ENCODE measurements around the gene TEAD4. TPM values are rescaled to one million over a fixed set of nuclear protein-coding genes. Genes with fewer than 3 reads are reported as not detected.

The TEAD4 gene
- total RNA-seq, 1 experiment from 2014 or later: 11.9 TPM

DNA sequence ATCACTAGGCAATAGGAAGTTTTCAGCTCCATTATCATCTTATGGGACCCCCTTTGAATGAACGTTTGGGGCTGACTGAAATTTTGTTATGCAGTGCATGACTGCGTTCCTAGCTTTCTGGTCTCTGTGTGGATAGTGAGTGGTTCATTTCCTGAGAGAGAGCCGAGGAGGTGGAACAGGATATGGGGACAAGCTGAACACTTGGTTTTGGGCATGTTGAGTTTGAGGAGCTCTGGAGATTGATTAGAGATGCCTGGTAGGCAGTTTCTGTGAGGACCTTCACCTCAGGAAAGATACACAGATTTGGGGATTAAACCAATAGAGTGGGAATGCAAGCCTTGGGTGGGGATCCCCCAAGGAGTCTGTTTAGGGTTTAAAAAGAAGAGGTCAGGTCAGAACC is 27.7 kb downstream of the TEAD4 start:
- in situ Hi-C loops (cut with HindIII; ENCODE audit: low pct_unique_long_range_greater_than_20kb, low sequenced_read_pairs): no loop called here
- no peak for DNase-seq (ENCODE audit: low read depth, low spot score)

DNA sequence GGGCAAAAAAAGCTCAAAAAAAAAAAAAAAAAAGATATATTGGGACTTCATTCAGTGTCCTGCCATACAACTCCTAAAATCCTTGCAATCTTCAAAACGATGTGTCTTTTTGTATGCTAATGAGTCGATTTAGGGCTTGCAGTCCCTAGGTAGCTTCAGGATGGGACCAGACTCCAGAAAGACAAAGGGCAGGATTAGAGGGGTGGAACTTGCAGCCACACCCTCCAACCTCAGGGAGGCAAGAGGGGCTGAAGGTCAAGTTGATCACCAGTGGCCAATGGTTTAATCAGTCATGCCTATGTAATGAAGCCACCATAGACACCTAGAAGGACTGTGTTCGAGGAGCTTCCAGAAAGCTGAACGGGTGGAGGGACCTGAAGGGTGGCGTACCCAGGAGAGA is 29.3 kb downstream of the TEAD4 start:
- DNase-seq (ENCODE audit: low read depth, low spot score): no peak
- in situ Hi-C loops (cut with HindIII; ENCODE audit: low pct_unique_long_range_greater_than_20kb, low sequenced_read_pairs): no loop called here

DNA sequence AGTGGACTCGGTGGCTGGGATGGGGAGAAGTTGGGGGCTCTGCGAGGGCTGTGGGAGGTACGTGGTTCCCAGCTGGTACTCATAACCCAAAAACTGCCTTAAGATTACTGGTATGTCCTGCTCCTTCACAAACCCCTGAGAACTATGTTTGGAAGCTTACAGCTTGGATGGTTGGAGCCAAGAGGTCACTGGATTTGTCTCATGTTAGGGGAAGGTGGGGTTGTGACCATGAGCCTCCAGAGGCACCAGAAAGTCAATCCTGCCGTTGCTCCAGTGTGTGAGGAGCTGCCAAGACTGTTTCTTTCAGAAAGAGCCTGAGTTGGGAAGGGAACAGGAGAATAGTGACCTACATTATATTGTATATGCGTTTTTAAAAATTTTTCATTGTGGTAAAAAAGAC is 33.5 kb downstream of the TEAD4 start:
- in situ Hi-C loops (cut with HindIII; ENCODE audit: low pct_unique_long_range_greater_than_20kb, low sequenced_read_pairs): no loop called here
- DNase-seq (ENCODE audit: low read depth, low spot score): no peak

DNA sequence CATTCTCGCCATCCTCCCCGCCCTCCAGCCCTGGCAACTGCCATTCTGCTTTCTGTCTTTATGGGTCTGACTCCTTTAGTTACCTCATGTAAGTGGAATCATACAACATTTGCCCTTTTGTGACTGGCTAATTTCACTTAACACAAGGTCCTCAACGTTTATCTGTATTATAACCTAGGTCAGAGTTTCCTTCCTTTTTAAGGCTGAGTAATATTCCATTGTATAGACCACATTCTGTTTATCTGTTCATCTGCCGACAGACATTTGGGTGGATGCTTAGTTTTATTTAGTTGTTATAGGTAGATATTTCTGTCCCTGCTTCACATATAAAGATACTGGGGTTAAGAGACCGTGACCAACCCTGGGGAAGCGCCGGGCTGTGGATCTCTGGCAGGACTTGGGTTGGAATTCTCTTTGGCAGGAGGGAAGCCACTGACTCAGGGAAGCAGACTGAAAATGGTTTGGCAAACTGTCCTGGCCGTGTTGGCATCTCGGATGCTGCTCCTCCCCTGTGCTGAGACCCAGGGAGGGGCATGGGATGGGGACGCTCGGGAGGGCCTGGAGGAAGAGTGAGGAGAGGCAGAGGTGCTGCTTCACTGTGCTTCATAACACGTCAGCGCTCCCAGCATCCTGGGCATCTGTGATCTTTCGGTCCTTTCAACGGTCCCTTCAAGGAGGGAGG is 38.9 kb downstream of the TEAD4 start:
- DNase-seq (ENCODE audit: low read depth, low spot score): no peak
- in situ Hi-C loops (cut with HindIII; ENCODE audit: low pct_unique_long_range_greater_than_20kb, low sequenced_read_pairs): no loop called here

DNA sequence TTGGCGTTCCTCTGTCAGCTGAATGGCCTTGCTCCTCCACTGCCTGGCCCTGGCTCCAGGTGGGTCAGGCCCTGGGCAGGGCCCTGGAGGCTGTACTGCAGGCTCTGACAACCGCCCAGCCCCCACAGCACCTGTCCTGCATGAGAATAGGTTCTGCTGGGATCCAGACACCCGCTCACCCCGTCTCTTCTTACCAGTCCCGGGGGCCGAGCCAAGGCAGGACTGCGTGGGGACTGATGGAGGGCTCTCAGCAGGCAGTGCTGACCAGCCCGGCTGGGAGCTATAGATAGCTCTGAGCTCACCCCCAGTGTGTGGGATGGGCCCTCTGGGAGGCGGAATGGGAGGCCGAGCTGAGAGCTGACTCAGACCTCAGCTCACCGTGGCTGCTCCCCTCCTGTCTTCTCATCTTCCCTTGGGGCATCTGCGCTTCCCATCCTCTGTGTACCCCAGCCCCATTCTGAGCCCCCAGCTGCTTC is 39.6 kb downstream of the TEAD4 start:
- DNase-seq (ENCODE audit: low read depth, low spot score): no peak
- in situ Hi-C loops (cut with HindIII; ENCODE audit: low pct_unique_long_range_greater_than_20kb, low sequenced_read_pairs): no loop called here

DNA sequence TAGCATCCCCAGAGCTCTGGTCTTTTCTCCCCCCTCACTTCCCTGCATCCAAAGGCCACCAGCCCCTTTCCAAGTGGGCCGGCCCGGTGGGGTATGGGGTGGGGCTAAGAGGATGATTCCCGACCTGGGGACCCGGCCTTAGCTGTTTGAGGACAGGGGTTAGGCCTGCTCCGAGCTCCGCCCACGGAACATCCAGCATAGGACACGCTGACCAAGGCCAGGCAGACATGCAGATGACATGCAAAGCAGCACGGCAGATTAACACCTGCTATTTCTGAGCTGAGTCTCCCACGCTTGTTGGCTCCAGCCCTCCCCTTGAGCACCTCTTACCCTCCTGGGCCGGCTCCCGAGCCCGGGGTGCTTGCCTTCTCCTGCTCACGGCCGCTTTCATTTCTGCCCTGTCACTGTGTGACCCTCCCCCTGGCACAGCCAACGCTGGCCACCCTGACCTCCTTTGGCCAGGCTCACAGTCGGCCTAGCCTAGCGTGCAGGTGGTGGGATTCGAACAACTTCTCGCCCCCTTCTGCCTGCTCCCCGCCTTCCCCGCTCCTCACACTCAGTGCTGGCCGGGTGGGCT is 40.2 kb downstream of the TEAD4 start:
- no peak for DNase-seq (ENCODE audit: low read depth, low spot score)
- in situ Hi-C loops (cut with HindIII; ENCODE audit: low pct_unique_long_range_greater_than_20kb, low sequenced_read_pairs): no loop called here

DNA sequence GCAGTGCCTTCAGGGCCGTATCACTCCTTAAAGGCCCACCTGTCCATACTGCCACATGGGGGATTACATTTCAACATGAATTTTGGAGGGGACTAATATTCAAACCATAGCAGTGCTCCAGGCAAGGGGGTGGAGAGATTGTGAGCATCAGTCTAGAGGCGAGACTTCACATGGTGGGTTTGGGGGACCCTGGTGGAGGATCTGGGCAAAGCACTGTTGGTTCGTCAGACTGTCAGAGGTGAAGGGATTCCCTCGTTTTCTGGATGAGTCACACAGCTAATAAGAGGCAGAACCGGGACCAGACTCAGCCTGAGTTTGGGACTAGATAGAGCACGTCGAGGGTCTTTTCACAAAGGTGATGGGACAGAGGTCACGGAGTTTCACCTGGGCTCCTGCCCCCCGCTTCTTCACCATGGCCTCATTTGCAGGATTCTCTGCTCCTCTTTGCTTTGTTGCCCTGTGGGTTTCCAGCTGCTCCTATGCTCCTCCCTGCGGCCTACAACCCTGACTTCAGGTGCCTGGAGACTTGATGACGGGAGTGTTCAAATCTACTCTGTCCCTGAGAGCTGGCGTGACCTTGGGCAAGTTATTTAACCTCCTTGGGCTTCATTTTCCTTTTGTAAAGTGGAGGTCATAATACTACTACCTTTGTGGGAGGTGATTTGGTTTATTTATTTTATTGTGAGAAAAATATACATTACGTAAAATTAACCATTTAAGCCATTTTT is 41.5 kb downstream of the TEAD4 start:
- in situ Hi-C loops (cut with HindIII; ENCODE audit: low pct_unique_long_range_greater_than_20kb, low sequenced_read_pairs): no loop called here
- no peak for DNase-seq (ENCODE audit: low read depth, low spot score)

DNA sequence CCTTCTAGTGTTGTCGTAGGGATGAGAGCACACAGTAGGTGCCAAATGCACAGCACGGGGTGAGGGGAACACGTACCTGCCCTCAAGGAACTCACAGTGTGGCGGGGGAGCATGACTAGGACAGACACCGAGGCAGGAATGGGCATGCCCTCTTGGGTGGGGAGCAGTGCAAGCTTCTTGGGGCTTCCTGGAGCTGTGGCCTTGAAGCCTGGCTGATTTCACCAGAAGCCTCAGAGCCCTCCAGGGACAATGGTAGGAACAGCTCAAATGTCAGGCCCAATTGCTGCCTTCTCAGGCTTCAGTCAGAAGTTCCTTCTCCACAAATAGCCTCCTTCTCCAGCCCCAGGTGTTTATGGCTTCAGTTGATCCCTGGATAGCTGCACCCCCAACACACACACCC is 43.4 kb downstream of the TEAD4 start:
- in situ Hi-C loops (cut with HindIII; ENCODE audit: low pct_unique_long_range_greater_than_20kb, low sequenced_read_pairs): no loop called here
- DNase-seq (ENCODE audit: low read depth, low spot score): no peak

DNA sequence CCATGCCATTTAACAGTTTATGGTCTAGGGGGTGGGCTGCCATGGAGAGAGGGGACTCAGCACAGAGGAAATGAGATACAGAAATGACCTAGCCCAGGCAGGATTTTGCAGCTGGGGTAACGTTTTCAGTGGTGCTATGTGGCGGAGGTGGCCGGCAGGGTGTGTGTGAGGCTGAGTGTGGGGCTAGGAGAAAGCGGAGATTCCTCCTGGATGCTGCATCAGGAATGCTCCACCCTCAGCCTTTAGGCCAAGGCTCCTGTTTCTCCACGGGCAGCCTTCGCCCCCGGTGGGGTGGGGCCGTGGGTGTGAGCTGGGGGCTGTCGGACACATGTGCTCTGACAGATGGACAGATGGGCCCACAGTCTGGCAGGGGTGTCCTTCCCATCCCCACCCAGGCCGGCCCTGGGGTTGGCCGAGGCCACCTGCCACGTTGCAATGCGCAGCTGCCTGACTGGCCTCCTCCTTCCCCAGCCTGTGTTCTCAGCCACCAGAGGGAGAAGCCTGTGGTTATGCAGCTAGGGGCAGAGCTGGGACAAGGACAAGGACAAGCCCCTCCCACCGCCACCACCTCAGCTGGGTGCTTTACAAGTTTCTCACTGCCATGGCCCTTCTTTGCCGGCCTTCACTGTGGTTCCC is 44.3 kb downstream of the TEAD4 start:
- DNase-seq (ENCODE audit: low read depth, low spot score): no peak
- in situ Hi-C loops (cut with HindIII; ENCODE audit: low pct_unique_long_range_greater_than_20kb, low sequenced_read_pairs): no loop called here

DNA sequence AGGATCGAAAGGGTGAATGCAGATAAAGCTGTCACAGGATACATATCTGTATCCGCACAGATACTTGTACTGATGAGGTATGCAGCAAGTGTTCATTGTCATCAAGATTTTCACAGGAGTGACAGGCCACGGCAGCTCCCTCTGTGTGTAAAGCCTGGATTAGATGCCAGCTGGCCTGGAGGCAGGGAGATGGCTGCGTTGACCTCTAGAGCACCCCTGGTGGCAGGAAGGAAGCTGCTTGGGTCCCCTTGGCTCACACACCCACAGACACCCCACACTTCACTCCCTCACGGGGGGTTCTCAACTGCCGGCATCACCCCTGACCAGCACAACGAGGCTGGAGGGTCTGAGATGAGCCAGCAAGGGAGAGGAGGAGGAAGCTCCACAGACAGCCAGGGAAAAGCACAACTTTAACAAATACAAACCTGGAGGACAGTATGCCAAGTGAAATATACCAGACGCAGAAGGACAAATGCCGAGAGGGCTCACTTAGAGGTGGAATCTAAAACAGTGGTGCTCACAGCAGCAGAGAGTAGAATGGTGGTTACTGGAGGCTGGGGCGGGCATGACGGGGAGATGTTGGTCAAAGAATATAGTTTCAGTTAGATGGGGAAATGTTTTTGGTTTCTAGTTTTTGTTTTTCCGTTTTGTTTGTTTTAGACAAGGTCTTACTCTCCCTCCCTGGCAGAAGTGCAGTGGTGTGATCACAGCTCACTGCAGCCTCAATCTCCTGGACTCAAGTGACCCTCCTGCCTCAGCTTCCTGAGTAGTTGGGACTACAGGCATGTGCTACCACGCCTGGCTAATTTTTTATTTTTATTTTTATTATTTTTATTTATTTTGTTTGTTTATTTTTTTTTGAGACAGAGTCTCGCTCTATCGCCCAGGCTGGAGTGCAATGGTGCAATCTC is 45.7 kb downstream of the TEAD4 start:
- DNase-seq (ENCODE audit: low read depth, low spot score): no peak
- in situ Hi-C loops (cut with HindIII; ENCODE audit: low pct_unique_long_range_greater_than_20kb, low sequenced_read_pairs): no loop called here

DNA sequence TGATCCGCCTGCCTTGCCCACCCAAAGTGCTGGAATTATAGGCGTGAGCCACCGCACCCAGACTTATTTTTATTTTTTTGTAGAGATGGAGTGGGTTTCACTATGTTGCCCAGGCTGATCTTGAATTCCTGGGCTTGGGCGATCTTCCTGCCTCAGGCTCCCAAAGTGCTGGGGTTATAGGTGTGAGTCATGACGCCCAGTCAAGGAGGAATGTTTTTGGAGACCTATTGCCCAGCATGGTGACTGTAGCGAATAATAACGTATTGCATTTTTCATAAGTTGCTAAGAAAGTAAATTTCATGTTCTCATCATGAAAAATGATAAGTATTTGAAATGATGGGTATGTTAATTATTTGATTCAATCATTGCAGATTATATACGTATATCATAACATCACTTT is 46.5 kb downstream of the TEAD4 start:
- in situ Hi-C loops (cut with HindIII; ENCODE audit: low pct_unique_long_range_greater_than_20kb, low sequenced_read_pairs): no loop called here
- no peak for DNase-seq (ENCODE audit: low read depth, low spot score)

DNA sequence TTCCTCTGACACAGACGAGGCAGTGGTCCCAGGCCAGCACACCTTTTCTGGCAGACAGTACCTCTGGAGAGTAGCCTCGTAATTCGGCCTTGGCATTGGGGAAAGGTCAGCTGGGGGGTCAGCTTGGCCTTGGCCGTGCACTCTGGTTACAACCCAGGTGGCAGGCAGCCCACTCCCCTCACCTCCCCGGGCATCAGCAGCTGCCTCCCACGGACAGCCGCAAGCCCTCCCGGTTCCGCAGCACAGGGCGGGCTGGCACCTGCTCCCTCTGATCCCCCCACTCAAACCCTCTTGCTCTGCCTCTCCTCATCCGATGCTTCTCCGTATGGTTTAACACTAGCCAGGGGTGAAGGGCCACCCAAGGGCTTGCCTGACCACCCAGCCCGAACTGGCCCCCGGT is 50.6 kb downstream of the TEAD4 start:
- no peak for DNase-seq (ENCODE audit: low read depth, low spot score)
- in situ Hi-C loops (cut with HindIII; ENCODE audit: low pct_unique_long_range_greater_than_20kb, low sequenced_read_pairs): no loop called here

DNA sequence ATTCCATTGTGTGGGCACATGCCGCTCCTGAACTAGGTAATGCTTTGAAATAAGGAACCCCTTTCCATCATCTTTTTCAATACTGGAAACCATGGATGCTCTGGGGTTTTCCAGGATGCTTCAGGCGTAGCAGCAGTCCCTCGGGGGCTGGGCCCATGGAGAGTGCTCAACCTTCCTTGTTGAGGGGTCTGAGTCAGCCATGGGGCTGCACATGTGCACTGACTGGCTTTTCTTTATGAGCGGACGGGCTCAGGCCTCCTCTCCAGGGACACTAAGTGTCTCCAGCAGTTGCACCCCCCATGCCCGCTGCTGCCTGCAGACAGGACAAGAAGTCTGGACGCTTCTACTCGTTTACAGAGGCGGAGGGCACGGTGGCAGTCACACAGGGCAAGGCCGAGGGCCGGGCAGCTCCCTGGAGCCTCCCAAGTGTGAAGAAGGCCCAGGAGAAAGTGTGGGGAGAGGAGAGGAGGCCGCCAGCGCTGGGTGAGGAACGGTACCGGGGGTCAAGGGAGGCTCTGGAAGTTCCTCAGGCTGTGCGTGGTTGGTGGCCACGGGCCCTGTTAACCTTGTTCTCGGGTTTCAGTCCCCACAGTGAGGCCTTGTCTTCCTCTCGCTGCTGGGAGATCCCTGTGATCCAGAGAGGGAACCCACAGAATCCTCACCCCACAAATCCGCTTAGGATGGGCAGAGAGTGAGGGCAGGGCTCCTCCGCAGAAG is 51.2 kb downstream of the TEAD4 start:
- in situ Hi-C loops (cut with HindIII; ENCODE audit: low pct_unique_long_range_greater_than_20kb, low sequenced_read_pairs): no loop called here
- no peak for DNase-seq (ENCODE audit: low read depth, low spot score)

DNA sequence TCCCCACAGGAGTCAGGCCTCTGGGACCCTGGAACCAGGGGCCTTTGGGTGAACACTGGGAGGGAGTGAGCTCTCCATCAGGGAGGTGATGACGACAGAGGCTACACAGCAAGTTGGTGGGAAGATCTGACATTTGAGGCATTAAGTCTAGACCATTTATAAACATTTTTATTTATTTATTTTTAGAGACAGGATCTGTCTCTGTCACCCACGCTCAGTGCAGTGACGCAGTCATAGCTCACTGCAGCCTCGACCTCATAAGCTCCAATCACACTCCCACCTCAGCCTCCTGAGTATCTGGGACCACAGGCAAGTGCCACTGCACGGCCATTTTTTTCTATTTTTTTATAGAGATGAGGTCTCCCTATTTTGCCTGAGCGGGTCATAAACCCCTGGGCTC is 53.6 kb downstream of the TEAD4 start:
- DNase-seq (ENCODE audit: low read depth, low spot score): no peak
- in situ Hi-C loops (cut with HindIII; ENCODE audit: low pct_unique_long_range_greater_than_20kb, low sequenced_read_pairs): no loop called here

DNA sequence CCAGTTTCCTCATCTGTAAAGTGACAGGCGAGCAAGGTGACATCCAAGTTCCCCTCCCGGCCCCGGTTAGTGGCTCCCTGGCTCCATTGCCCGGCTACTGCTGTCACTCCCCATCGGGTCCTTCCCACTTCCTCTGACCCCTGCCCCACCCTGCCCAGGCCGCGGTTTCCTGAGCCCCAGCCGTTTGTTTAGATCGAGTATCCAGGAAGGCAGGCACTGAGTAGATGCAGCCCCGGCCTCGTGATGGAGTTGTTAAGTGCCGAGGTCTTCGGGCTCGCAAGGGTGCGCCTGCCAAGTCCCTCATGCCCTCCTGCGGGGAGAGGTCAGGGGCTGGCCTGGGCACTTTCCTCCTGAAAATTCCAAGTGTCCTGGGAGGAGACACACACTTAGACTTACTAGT is 55.4 kb downstream of the TEAD4 start:
- in situ Hi-C loops (cut with HindIII; ENCODE audit: low pct_unique_long_range_greater_than_20kb, low sequenced_read_pairs): no loop called here
- no peak for DNase-seq (ENCODE audit: low read depth, low spot score)

DNA sequence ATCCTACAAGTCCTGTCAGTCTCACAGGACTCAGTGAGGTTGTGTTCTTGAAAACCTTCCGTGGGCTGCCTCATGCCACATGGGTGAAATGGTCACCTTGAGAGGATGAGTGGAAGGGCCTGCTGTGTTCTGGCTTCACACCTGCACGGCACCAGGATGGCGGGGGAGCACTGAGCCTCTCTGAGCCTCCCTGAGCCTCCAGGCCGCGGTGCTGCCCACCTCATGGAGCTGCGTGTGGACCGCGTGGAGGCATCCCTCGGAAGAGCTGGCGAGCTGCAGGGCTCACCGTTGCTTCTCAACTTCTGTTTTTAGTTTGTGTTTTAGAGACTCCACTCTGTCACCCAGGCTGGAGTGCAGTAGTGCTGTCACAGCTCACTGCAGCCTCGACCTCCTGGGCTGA is 56.2 kb downstream of the TEAD4 start:
- in situ Hi-C loops (cut with HindIII; ENCODE audit: low pct_unique_long_range_greater_than_20kb, low sequenced_read_pairs): no loop called here
- no peak for DNase-seq (ENCODE audit: low read depth, low spot score)

DNA sequence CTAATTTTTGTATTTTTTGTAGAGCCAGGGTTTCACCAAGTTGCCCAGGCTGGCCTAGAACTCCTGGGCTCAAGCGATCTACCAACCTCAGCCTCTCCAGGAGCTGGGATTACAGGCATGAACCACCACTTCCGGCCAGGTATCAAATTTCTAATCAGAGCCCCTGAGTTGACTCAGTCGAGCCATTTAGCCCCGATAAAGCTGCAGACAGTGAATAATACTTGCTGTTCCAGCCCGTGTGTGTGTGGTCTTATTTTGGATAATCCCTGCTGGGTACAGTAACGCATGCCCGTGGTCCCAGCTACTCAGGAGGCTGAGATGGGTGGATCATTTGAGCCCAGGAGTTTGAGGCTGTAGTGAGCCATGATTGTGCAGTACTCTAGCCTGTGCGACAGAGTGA is 57.0 kb downstream of the TEAD4 start:
- in situ Hi-C loops (cut with HindIII; ENCODE audit: low pct_unique_long_range_greater_than_20kb, low sequenced_read_pairs): no loop called here
- DNase-seq (ENCODE audit: low read depth, low spot score): no peak

Measured in SK-MEL-5 (cell line).